HEK293 (cell line): ENCODE data around the gene MANF.

Experiments
- GLI2 ChIP-seq: fragments of 450-650 bp; formaldehyde crosslinking; IDR thresholded peaks from 2 replicates; pipeline ENCODE4; 2017; ENCODE audit warnings: missing biosample characterization, missing genetic modification characterization, low read depth, borderline replicate concordance
- KLF9 ChIP-seq: fragments of 450-650 bp; formaldehyde crosslinking; IDR thresholded peaks from 2 replicates; pipeline ENCODE4 v1.5.1; 2016; ENCODE audit warnings: missing biosample characterization, missing genetic modification characterization, low read depth
- OVOL3 ChIP-seq: fragments of 450-650 bp; formaldehyde crosslinking; IDR thresholded peaks from 2 replicates; pipeline ENCODE4 v1.5.1; 2016; ENCODE audit warnings: missing biosample characterization, missing genetic modification characterization
- SP7 ChIP-seq: fragments of 450-650 bp; formaldehyde crosslinking; IDR thresholded peaks from 2 replicates; pipeline ENCODE4 v1.5.1; 2016; ENCODE audit warnings: missing biosample characterization, missing genetic modification characterization
- ZBTB1 ChIP-seq: fragments of 450-650 bp; formaldehyde crosslinking; IDR thresholded peaks from 2 replicates; pipeline ENCODE4 v1.5.1; 2016; ENCODE audit warnings: missing biosample characterization, missing genetic modification characterization
- ZBTB8A ChIP-seq: fragments of 450-650 bp; formaldehyde crosslinking; IDR thresholded peaks from 2 replicates; pipeline ENCODE4 v1.5.1; 2016; ENCODE audit warnings: missing biosample characterization, missing genetic modification characterization
- ZNF16 ChIP-seq: fragments of 450-650 bp; formaldehyde crosslinking; IDR thresholded peaks from 2 replicates; pipeline ENCODE4 v1.5.1; 2016; ENCODE audit warnings: low read depth, missing biosample characterization, missing genetic modification characterization
- ZNF174 ChIP-seq: fragments of 450-650 bp; formaldehyde crosslinking; IDR thresholded peaks from 2 replicates; pipeline ENCODE4 v1.5.0; 2017; ENCODE audit warnings: missing biosample characterization, mild to moderate bottlenecking, missing genetic modification characterization
- ZNF202 ChIP-seq: fragments of 450-650 bp; formaldehyde crosslinking; IDR thresholded peaks from 2 replicates; pipeline ENCODE4 v1.5.1; 2016; ENCODE audit warnings: missing biosample characterization, missing genetic modification characterization, borderline replicate concordance
- ZNF214 ChIP-seq: fragments of 450-650 bp; formaldehyde crosslinking; IDR thresholded peaks from 2 replicates; pipeline ENCODE4 v1.5.1; 2017; ENCODE audit warnings: missing biosample characterization, mild to moderate bottlenecking, missing genetic modification characterization, borderline replicate concordance
- ZNF248 ChIP-seq: fragments of 450-650 bp; formaldehyde crosslinking; IDR thresholded peaks from 2 replicates; pipeline ENCODE4 v1.5.1; 2017; ENCODE audit warnings: missing biosample characterization, missing genetic modification characterization
- ZNF311 ChIP-seq: fragments of 450-650 bp; formaldehyde crosslinking; IDR thresholded peaks from 2 replicates; pipeline ENCODE4 v1.5.1; 2017; ENCODE audit warnings: missing biosample characterization, missing genetic modification characterization, borderline replicate concordance
- ZNF350 ChIP-seq: fragments of 450-650 bp; formaldehyde crosslinking; IDR thresholded peaks from 2 replicates; pipeline ENCODE4 v1.5.0; 2017; ENCODE audit warnings: missing biosample characterization, mild to moderate bottlenecking, missing genetic modification characterization
- ZNF354C ChIP-seq: fragments of 450-650 bp; formaldehyde crosslinking; IDR thresholded peaks from 2 replicates; pipeline ENCODE4 v1.5.1; 2016; ENCODE audit warnings: missing biosample characterization, missing genetic modification characterization, low read depth, borderline replicate concordance
- ZNF366 ChIP-seq: fragments of 450-650 bp; formaldehyde crosslinking; conservative IDR thresholded peaks from 2 replicates; pipeline ENCODE4 v1.5.1; 2016; ENCODE audit warnings: missing biosample characterization, missing genetic modification characterization
- ZNF521 ChIP-seq: fragments of 450-650 bp; formaldehyde crosslinking; IDR thresholded peaks from 2 replicates; pipeline ENCODE4 v1.5.1; 2017; ENCODE audit warnings: missing biosample characterization, mild to moderate bottlenecking, missing genetic modification characterization
- ZNF621 ChIP-seq: fragments of 450-650 bp; formaldehyde crosslinking; IDR thresholded peaks from 2 replicates; pipeline ENCODE4 v1.5.1; 2017; ENCODE audit warnings: missing biosample characterization, missing genetic modification characterization
- ZNF707 ChIP-seq: fragments of 450-650 bp; formaldehyde crosslinking; IDR thresholded peaks from 2 replicates; pipeline ENCODE4 v1.5.1; 2016; ENCODE audit warnings: missing biosample characterization, missing genetic modification characterization
- ZNF785 ChIP-seq: fragments of 450-650 bp; formaldehyde crosslinking; IDR thresholded peaks from 2 replicates; pipeline ENCODE4 v1.5.1; 2016; ENCODE audit warnings: missing biosample characterization, missing genetic modification characterization
- TF ChIP-seq, protein P1 (sequence below): fragments of 450-650 bp; formaldehyde crosslinking; IDR thresholded peaks from 2 replicates; pipeline ENCODE4 v1.5.1; 2016; ENCODE audit warnings: missing biosample characterization, missing genetic modification characterization
- TF ChIP-seq, protein P2 (sequence below): fragments of 450-650 bp; formaldehyde crosslinking; IDR thresholded peaks from 2 replicates; pipeline ENCODE4; 2016; ENCODE audit warnings: missing biosample characterization, missing genetic modification characterization
- TF ChIP-seq, protein P3 (sequence below): fragments of 450-650 bp; formaldehyde crosslinking; IDR thresholded peaks from 2 replicates; pipeline ENCODE4 v1.5.1; 2016; ENCODE audit warnings: missing biosample characterization, missing genetic modification characterization
- TF ChIP-seq, protein P4 (sequence below): fragments of 450-650 bp; formaldehyde crosslinking; IDR thresholded peaks from 2 replicates; pipeline ENCODE4 v1.5.1; 2017; ENCODE audit warnings: missing biosample characterization, mild to moderate bottlenecking, missing genetic modification characterization, moderate library complexity
- TF ChIP-seq, protein P5 (sequence below): fragments of 450-650 bp; formaldehyde crosslinking; optimal IDR thresholded peaks from 2 replicates; pipeline ENCODE3; 2016; ENCODE audit warnings: missing biosample characterization, mild to moderate bottlenecking, missing genetic modification characterization
- TF ChIP-seq, protein P6 (sequence below): fragments of 450-650 bp; formaldehyde crosslinking; IDR thresholded peaks from 2 replicates; pipeline ENCODE4 v1.5.1; 2016; ENCODE audit warnings: missing biosample characterization, missing genetic modification characterization
- TF ChIP-seq, protein P7 (sequence below): fragments of 450-650 bp; formaldehyde crosslinking; IDR thresholded peaks from 2 replicates; pipeline ENCODE4 v1.5.1; 2017; ENCODE audit warnings: missing biosample characterization, missing genetic modification characterization

The MANF gene

DNA sequence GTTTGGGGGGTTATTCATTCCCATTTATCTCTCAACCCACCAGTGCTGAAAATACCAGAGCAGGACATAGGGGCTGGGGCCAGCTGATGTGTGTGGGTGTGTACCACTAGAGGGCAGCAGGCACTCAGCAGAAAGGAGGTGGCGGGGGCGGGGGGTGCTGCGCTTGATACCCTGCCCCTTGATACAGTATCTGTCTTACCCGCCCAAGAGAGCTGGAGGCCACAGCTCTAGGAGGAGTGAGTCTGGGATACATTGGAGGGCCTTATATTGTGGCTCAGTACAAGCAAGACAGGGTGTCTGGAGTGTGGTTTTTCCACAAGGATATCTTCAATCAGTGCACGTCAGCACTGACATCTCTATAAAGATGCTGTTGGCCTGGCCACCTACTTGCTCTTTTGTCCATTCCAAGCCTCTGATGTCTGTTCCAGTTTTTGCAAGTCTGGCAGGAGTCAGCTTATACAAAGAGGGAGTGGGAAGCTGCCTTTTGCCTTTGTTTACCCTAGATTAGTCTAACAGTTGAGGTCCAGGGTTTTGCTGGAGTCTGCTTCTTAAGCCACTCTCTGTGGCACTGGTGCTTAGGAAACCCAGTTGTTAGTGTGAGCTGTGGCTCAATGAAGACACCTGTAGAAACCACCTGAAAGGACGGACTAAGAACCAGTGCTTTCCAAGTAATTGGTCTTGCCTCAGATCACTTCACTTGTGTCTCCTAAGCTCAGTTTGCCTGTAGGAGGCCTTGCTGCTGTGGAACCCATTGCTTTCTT, 4.5 kb downstream of the MANF start (continued):
- TF ChIP-seq, protein P1, sequence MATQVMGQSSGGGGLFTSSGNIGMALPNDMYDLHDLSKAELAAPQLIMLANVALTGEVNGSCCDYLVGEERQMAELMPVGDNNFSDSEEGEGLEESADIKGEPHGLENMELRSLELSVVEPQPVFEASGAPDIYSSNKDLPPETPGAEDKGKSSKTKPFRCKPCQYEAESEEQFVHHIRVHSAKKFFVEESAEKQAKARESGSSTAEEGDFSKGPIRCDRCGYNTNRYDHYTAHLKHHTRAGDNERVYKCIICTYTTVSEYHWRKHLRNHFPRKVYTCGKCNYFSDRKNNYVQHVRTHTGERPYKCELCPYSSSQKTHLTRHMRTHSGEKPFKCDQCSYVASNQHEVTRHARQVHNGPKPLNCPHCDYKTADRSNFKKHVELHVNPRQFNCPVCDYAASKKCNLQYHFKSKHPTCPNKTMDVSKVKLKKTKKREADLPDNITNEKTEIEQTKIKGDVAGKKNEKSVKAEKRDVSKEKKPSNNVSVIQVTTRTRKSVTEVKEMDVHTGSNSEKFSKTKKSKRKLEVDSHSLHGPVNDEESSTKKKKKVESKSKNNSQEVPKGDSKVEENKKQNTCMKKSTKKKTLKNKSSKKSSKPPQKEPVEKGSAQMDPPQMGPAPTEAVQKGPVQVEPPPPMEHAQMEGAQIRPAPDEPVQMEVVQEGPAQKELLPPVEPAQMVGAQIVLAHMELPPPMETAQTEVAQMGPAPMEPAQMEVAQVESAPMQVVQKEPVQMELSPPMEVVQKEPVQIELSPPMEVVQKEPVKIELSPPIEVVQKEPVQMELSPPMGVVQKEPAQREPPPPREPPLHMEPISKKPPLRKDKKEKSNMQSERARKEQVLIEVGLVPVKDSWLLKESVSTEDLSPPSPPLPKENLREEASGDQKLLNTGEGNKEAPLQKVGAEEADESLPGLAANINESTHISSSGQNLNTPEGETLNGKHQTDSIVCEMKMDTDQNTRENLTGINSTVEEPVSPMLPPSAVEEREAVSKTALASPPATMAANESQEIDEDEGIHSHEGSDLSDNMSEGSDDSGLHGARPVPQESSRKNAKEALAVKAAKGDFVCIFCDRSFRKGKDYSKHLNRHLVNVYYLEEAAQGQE (tag by site-specific recombination) = no peak
- TF ChIP-seq GLI2 (tag by site-specific recombination) (no peak), ZBTB8A (no peak), ZNF202 (tag by site-specific recombination) (no peak), ZNF248 (tag by site-specific recombination) (no peak), KLF9 (tag by site-specific recombination) (no peak), ZBTB1 (tag by site-specific recombination) (no peak), ZNF16 (no peak), ZNF785 (tag by site-specific recombination) (no peak), ZNF521 (tag by site-specific recombination) (no peak), ZNF311 (tag by site-specific recombination) (no peak), ZNF214 (tag by site-specific recombination) (no peak), ZNF350 (tag by site-specific recombination) (no peak), ZNF354C (tag by site-specific recombination) (no peak), ZNF366 (no peak), SP7 (tag by site-specific recombination) (no peak), ZNF621 (no peak), ZNF707 (tag by site-specific recombination) (no peak), ZNF174 (tag by site-specific recombination) (no peak), OVOL3 (no peak)
- TF ChIP-seq, protein P2, sequence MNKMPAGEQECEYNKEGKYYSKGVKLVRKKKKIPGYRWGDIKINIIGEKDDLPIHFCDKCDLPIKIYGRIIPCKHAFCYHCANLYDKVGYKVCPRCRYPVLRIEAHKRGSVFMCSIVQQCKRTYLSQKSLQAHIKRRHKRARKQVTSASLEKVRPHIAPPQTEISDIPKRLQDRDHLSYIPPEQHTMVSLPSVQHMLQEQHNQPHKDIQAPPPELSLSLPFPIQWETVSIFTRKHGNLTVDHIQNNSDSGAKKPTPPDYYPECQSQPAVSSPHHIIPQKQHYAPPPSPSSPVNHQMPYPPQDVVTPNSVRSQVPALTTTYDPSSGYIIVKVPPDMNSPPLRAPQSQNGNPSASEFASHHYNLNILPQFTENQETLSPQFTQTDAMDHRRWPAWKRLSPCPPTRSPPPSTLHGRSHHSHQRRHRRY (tag by site-specific recombination) = no peak
- TF ChIP-seq, protein P3, sequence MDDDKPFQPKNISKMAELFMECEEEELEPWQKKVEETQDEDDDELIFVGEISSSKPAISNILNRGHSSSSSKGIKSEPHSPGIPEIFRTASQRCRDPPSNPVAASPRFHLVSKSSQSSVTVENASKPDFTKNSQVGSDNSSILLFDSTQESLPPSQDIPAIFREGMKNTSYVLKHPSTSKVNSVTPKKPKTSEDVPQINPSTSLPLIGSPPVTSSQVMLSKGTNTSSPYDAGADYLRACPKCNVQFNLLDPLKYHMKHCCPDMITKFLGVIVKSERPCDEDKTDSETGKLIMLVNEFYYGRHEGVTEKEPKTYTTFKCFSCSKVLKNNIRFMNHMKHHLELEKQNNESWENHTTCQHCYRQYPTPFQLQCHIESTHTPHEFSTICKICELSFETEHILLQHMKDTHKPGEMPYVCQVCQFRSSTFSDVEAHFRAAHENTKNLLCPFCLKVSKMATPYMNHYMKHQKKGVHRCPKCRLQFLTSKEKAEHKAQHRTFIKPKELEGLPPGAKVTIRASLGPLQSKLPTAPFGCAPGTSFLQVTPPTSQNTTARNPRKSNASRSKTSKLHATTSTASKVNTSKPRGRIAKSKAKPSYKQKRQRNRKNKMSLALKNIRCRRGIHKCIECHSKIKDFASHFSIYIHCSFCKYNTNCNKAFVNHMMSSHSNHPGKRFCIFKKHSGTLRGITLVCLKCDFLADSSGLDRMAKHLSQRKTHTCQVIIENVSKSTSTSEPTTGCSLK (tag by site-specific recombination) = no peak
- TF ChIP-seq, protein P4, sequence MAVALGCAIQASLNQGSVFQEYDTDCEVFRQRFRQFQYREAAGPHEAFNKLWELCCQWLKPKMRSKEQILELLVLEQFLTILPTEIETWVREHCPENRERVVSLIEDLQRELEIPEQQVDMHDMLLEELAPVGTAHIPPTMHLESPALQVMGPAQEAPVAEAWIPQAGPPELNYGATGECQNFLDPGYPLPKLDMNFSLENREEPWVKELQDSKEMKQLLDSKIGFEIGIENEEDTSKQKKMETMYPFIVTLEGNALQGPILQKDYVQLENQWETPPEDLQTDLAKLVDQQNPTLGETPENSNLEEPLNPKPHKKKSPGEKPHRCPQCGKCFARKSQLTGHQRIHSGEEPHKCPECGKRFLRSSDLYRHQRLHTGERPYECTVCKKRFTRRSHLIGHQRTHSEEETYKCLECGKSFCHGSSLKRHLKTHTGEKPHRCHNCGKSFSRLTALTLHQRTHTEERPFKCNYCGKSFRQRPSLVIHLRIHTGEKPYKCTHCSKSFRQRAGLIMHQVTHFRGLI (tag by site-specific recombination) = no peak
- TF ChIP-seq, protein P5, sequence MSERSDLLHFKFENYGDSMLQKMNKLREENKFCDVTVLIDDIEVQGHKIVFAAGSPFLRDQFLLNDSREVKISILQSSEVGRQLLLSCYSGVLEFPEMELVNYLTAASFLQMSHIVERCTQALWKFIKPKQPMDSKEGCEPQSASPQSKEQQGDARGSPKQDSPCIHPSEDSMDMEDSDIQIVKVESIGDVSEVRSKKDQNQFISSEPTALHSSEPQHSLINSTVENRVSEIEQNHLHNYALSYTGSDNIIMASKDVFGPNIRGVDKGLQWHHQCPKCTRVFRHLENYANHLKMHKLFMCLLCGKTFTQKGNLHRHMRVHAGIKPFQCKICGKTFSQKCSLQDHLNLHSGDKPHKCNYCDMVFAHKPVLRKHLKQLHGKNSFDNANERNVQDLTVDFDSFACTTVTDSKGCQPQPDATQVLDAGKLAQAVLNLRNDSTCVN (tag by site-specific recombination) = peak; percentile 11
- TF ChIP-seq, protein P6, sequence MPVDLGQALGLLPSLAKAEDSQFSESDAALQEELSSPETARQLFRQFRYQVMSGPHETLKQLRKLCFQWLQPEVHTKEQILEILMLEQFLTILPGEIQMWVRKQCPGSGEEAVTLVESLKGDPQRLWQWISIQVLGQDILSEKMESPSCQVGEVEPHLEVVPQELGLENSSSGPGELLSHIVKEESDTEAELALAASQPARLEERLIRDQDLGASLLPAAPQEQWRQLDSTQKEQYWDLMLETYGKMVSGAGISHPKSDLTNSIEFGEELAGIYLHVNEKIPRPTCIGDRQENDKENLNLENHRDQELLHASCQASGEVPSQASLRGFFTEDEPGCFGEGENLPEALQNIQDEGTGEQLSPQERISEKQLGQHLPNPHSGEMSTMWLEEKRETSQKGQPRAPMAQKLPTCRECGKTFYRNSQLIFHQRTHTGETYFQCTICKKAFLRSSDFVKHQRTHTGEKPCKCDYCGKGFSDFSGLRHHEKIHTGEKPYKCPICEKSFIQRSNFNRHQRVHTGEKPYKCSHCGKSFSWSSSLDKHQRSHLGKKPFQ (tag by site-specific recombination) = no peak
- TF ChIP-seq, protein P7, sequence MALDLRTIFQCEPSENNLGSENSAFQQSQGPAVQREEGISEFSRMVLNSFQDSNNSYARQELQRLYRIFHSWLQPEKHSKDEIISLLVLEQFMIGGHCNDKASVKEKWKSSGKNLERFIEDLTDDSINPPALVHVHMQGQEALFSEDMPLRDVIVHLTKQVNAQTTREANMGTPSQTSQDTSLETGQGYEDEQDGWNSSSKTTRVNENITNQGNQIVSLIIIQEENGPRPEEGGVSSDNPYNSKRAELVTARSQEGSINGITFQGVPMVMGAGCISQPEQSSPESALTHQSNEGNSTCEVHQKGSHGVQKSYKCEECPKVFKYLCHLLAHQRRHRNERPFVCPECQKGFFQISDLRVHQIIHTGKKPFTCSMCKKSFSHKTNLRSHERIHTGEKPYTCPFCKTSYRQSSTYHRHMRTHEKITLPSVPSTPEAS (tag by site-specific recombination) = no peak
